Measurements from ENCODE around the gene PEX6.

DNA sequence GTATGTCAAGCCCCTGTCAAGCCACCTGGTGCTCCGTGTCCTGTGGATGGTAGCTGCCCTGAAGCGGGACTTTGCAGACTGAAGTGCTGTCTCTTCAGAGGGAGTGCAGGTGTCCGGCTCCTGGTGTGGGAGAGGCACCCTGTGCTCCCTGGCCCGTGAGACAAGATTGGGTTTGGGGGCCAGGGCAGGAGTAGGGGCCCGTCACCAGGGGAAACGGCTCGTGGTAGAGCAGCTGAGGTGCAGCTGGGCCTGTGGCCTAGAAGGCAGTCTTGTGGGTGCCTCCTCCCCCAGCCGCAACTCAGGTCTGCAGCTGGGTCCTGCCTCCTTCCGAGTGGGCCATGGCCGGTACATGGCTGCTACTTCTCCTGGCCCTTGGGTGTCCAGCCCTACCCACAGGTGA, 63.2 kb downstream of the PEX6 start, which contains the start of gene PTCRA:
- TF ChIP-seq, protein P1, sequence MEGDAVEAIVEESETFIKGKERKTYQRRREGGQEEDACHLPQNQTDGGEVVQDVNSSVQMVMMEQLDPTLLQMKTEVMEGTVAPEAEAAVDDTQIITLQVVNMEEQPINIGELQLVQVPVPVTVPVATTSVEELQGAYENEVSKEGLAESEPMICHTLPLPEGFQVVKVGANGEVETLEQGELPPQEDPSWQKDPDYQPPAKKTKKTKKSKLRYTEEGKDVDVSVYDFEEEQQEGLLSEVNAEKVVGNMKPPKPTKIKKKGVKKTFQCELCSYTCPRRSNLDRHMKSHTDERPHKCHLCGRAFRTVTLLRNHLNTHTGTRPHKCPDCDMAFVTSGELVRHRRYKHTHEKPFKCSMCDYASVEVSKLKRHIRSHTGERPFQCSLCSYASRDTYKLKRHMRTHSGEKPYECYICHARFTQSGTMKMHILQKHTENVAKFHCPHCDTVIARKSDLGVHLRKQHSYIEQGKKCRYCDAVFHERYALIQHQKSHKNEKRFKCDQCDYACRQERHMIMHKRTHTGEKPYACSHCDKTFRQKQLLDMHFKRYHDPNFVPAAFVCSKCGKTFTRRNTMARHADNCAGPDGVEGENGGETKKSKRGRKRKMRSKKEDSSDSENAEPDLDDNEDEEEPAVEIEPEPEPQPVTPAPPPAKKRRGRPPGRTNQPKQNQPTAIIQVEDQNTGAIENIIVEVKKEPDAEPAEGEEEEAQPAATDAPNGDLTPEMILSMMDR (conservative IDR thresholded peaks at IDR 0.05): no peak
- TF ChIP-seq EZH2 (IDR thresholded peaks at IDR 0.05; ENCODE audit: low read depth): no peak

All from PC-9 (cell line).